Endodermal cell (in vitro differentiated cells): ENCODE results near the gene LMOD1. TPM values are rescaled to one million over a fixed set of nuclear protein-coding genes. Genes with fewer than 3 reads are reported as not detected.

Source experiments
- DNase-seq: peaks from one replicate; pipeline ENCODE4 v3.0.0-alpha.2; 2017
- H3K27ac ChIP-seq: 2 replicates; pipeline ENCODE4 v1.5.1; 2013; ENCODE audit warnings: mild to moderate bottlenecking, low read depth, low read length, moderate library complexity
- H3K27me3 ChIP-seq: 2 replicates; pipeline ENCODE4 v1.6.1; 2013; ENCODE audit warnings: mild to moderate bottlenecking, low read length, moderate library complexity; ENCODE audit not compliant: insufficient read depth, control insufficient read depth, poor library complexity, severe bottlenecking
- H3K36me3 ChIP-seq: 2 replicates; pipeline ENCODE4 v1.7.0; 2013; ENCODE audit warnings: mild to moderate bottlenecking, low read length, moderate library complexity; ENCODE audit not compliant: control insufficient read depth, insufficient read depth
- H3K4me1 ChIP-seq: one replicate; pipeline ENCODE4 v1.7.0; 2013; ENCODE audit warnings: low read length; ENCODE audit not compliant: control insufficient read depth, insufficient read depth
- H3K4me3 ChIP-seq: 2 replicates; pipeline ENCODE4 v1.5.1; 2013; ENCODE audit warnings: mild to moderate bottlenecking, low read length, moderate library complexity
- H3K9ac ChIP-seq: 2 replicates; pipeline ENCODE4 v1.6.1; 2013; ENCODE audit warnings: mild to moderate bottlenecking, low read length, moderate library complexity; ENCODE audit not compliant: poor library complexity, severe bottlenecking; ENCODE audit errors: extremely low read depth
- H3K9me3 ChIP-seq: 2 replicates; pipeline ENCODE4 v1.6.1; 2013; ENCODE audit warnings: mild to moderate bottlenecking, low read length, moderate library complexity; ENCODE audit not compliant: control insufficient read depth
- H3K27ac Mint-ChIP-seq: 2 replicates; pipeline ENCODE4 v1.8.0; 2020; ENCODE audit warnings: mixed read lengths
- H3K27me3 Mint-ChIP-seq: 2 replicates; pipeline ENCODE4 v1.8.0; 2021; ENCODE audit warnings: mild to moderate bottlenecking, mixed read lengths; ENCODE audit not compliant: insufficient read depth
- H3K36me3 Mint-ChIP-seq: 2 replicates; pipeline ENCODE4 v1.8.0; 2020; ENCODE audit warnings: low read depth, mixed read lengths
- H3K4me1 Mint-ChIP-seq: 2 replicates; pipeline ENCODE4 v1.8.0; 2020; ENCODE audit warnings: mixed read lengths
- H3K4me3 Mint-ChIP-seq: 2 replicates; pipeline ENCODE4 v1.8.0; 2020; ENCODE audit warnings: mild to moderate bottlenecking, moderate library complexity, mixed read lengths
- H3K9me3 Mint-ChIP-seq: 2 replicates; pipeline ENCODE4 v1.8.0; 2020; ENCODE audit warnings: mild to moderate bottlenecking, mixed read lengths
- WGBS, 2 experiments: methylation state at CpG; one replicate each; pipeline versions ENCODE4 v1.1.5 to v1.1.7; 2013; ENCODE audit warnings: missing lambda C conversion rate in 2 of 2, mixed read lengths in 1 of 2; ENCODE audit not compliant: insufficient coverage in 1 of 2, insufficient read length in 1 of 2; 5-methylcytosine and 5-hydroxymethylcytosine counted together
- total RNA-seq, 2 donors: library from RNA; stranded (reverse); fragmentation: NEBNext Ultra II Directional in 1 of 2; extraction: Animal tissue kit (Norgen Biotek cat#: 25700) in 1 of 2; gene quantifications; 2 replicates in 1 of 2; 3 replicates in 1 of 2; pipeline ENCODE4 v1.2.1, GENCODE V29; 2021
- TF ChIP-seq, protein P1 (sequence below): fragments of 200-600 bp; sonication (generic); conservative IDR thresholded peaks from 2 replicates; pipeline ENCODE4 v1.5.0; 2021; ENCODE audit warnings: antibody characterized with exemption, mild to moderate bottlenecking

LMOD1 gene
- total RNA-seq, 2 donors from 2014 or later: 0.31 to 0.60 TPM

GRCh38 chr1:201916649-201917249 lies 29.6 kb downstream of the LMOD1 start:
- no peak overlapping the region for H3K9ac ChIP-seq
- no peak overlapping the region for H3K4me3 ChIP-seq
- WGBS, 2 experiments: 90 to 91% methylated on average over 8 to 11 of the region's 11 CpGs
- Mint-ChIP-seq H3K4me3 (no peak overlapping the region), H3K36me3 (no peaks in the 10 kb centered on the region), H3K4me1 (peaks cover 12% of the 10 kb centered on the region), H3K27ac (no peak overlapping the region), H3K9me3 (no peaks in the 10 kb centered on the region), H3K27me3 (no peaks in the 10 kb centered on the region)
- H3K27me3 ChIP-seq: no peaks in the 10 kb centered on the region
- H3K27ac ChIP-seq: no peak overlapping the region
- no peak for DNase-seq
- TF ChIP-seq, protein P1, sequence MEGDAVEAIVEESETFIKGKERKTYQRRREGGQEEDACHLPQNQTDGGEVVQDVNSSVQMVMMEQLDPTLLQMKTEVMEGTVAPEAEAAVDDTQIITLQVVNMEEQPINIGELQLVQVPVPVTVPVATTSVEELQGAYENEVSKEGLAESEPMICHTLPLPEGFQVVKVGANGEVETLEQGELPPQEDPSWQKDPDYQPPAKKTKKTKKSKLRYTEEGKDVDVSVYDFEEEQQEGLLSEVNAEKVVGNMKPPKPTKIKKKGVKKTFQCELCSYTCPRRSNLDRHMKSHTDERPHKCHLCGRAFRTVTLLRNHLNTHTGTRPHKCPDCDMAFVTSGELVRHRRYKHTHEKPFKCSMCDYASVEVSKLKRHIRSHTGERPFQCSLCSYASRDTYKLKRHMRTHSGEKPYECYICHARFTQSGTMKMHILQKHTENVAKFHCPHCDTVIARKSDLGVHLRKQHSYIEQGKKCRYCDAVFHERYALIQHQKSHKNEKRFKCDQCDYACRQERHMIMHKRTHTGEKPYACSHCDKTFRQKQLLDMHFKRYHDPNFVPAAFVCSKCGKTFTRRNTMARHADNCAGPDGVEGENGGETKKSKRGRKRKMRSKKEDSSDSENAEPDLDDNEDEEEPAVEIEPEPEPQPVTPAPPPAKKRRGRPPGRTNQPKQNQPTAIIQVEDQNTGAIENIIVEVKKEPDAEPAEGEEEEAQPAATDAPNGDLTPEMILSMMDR: no peak
- H3K36me3 ChIP-seq: no peaks in the 10 kb centered on the region
- H3K9me3 ChIP-seq: no peaks in the 10 kb centered on the region
- no peaks in the 10 kb centered on the region for H3K4me1 ChIP-seq

DNA sequence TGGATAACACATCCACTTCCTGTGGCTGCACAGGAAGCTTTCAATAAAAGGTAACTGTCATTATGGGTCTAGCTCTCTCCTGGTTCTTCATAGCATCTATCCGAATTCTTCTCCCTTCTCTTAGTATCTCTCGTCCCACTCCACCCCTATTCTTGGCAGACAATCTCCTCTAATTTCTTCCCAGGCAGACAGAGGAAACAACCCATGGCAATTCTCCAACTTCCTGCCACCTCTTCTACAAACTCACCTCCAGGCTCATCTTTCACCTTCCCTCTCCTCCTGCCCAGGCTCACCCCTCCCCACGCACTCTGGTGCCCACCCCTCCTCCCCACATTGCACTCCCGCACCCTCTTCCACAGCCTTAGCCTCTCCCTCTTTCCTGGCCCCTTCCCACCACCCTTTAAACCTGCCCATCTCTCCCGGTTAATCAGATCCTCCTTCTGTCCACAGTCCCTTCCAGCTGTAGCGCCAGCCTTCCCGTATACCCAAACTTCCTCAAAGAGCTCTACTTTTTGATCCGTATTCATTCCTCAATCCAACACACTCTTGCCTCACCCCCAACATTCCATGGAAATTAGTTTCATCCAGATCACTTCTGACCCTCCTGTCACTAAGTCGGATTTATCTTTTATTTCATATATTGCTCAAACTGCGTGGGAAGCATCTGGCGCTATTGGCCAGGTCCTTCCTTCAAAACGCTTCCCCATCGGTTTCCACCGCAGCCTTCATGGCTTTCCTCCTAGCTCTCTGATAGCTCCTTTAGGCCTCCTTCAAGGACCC lies 31.7 kb downstream of the LMOD1 start:
- peaks cover 14% of the 10 kb centered on the region for H3K4me1 Mint-ChIP-seq
- Histone ChIP-seq H3K4me1 (peaks cover 3% of the 10 kb centered on the region), H3K27me3 (no peaks in the 10 kb centered on the region), H3K36me3 (no peaks in the 10 kb centered on the region), H3K4me3 (no peak overlapping the region), H3K9me3 (no peaks in the 10 kb centered on the region), H3K27ac (no peak overlapping the region), H3K9ac (no peak overlapping the region)
- no peaks in the 10 kb centered on the region for H3K9me3 Mint-ChIP-seq
- DNase-seq: no peak
- TF ChIP-seq, protein P1: no peak
- no peaks in the 10 kb centered on the region for H3K36me3 Mint-ChIP-seq
- H3K27me3 Mint-ChIP-seq: no peaks in the 10 kb centered on the region
- no peak overlapping the region for H3K27ac Mint-ChIP-seq
- no peak overlapping the region for H3K4me3 Mint-ChIP-seq
- WGBS, 2 experiments: 90 to 94% methylated on average over 7 to 13 of the region's 14 CpGs

GRCh38 chr1:201912832-201913231 lies 33.5 kb downstream of the LMOD1 start:
- Mint-ChIP-seq H3K27ac (peak overlapping the region; percentile 87), H3K4me3 (no peak overlapping the region), H3K36me3 (no peaks in the 10 kb centered on the region), H3K4me1 (peaks cover 14% of the 10 kb centered on the region), H3K27me3 (no peaks in the 10 kb centered on the region), H3K9me3 (no peaks in the 10 kb centered on the region)
- 75 to 92% methylated on average over 2 to 5 of the region's 5 CpGs for WGBS, 2 experiments
- H3K4me1 ChIP-seq: peaks cover 3% of the 10 kb centered on the region
- TF ChIP-seq, protein P1: no peak
- H3K9ac ChIP-seq: no peak overlapping the region
- no peak overlapping the region for H3K4me3 ChIP-seq
- no peak overlapping the region for H3K27ac ChIP-seq
- no peaks in the 10 kb centered on the region for H3K36me3 ChIP-seq
- no peaks in the 10 kb centered on the region for H3K9me3 ChIP-seq
- H3K27me3 ChIP-seq: no peaks in the 10 kb centered on the region
- peak; percentile 60 for DNase-seq
